CD4-positive, alpha-beta T cell treated with Interleukin-4 for 4 hours (primary cell): Measurements from ENCODE around the gene HNRNPAB.
A peak's percentile ranks its signal among the peaks of the same experiment; 100 is the strongest.
"Not testable (repeated sequence)": the region's sequence is repeated elsewhere in the genome, so short reads cannot be mapped to it uniquely, and the experiment has no call there.

Experiments used
- DNase-seq: peaks from one replicate; pipeline ENCODE4 v3.0.0-alpha.2; 2020

HNRNPAB gene

GRCh38 chr5:178198151-178198550 is 6.2 kb upstream of the HNRNPAB start:
- not testable (repeated sequence) for DNase-seq

- DNase-seq, result no peak
Observed at GRCh38 chr5:178198706-178199105, 5.6 kb upstream of the HNRNPAB start.

GRCh38 chr5:178199581-178200434 is 4.5 kb upstream of the HNRNPAB start:
- no peak for DNase-seq

- DNase-seq, result no peak
Observed at GRCh38 chr5:178201221-178201926, 3.0 kb upstream of the HNRNPAB start.

GRCh38 chr5:178201927-178202235 is 2.5 kb upstream of the HNRNPAB start:
- no peak for DNase-seq

GRCh38 chr5:178202541-178202940 is 1.8 kb upstream of the HNRNPAB start:
- no peak for DNase-seq

- no peak for DNase-seq
Observed at GRCh38 chr5:178203670-178204181, 607 bp upstream of the HNRNPAB start.

- DNase-seq, result peak; percentile 68
Observed at GRCh38 chr5:178204935-178205748, 809 bp downstream of the HNRNPAB start.

GRCh38 chr5:178205749-178206047 is 1.4 kb downstream of the HNRNPAB start:
- no peak for DNase-seq

- no peak for DNase-seq
Observed at GRCh38 chr5:178206166-178207101, 2.1 kb downstream of the HNRNPAB start.

- no peak for DNase-seq
Observed at GRCh38 chr5:178207183-178207916, 3.0 kb downstream of the HNRNPAB start.

GRCh38 chr5:178207917-178208280 is 3.6 kb downstream of the HNRNPAB start:
- DNase-seq, result no peak

GRCh38 chr5:178208540-178209227 is 4.4 kb downstream of the HNRNPAB start:
- DNase-seq, result no peak

- no peak for DNase-seq
Observed at GRCh38 chr5:178209334-178210072, 5.2 kb downstream of the HNRNPAB start.

- no peak for DNase-seq
Observed at GRCh38 chr5:178210073-178210535, 5.8 kb downstream of the HNRNPAB start.

- no peak for DNase-seq
Observed at GRCh38 chr5:178210686-178211085, 6.4 kb downstream of the HNRNPAB start.

GRCh38 chr5:178211095-178212048 is 7.0 kb downstream of the HNRNPAB start:
- no peak for DNase-seq

- no peak for DNase-seq
Observed at GRCh38 chr5:178212241-178213002, 8.1 kb downstream of the HNRNPAB start.
